Nephron (organoid): Measurements from ENCODE around the gene SPRED1.
A peak's percentile ranks its signal among the peaks of the same experiment; 100 is the strongest.

ENCODE experiments used
- H3K27ac Mint-ChIP-seq, 3 experiments: 2 replicates each; pipeline ENCODE4 v1.8.0; 2020; ENCODE audit warnings: mixed read lengths in 3 of 3, mild to moderate bottlenecking in 2 of 3, moderate library complexity in 1 of 3
- H3K27me3 Mint-ChIP-seq: 2 replicates; pipeline ENCODE4 v1.8.0; 2021; ENCODE audit warnings: low read depth, mild to moderate bottlenecking, moderate library complexity, mixed read lengths
- H3K36me3 Mint-ChIP-seq: 2 replicates; pipeline ENCODE4 v1.8.0; 2020; ENCODE audit warnings: low read depth, mixed read lengths
- H3K4me1 Mint-ChIP-seq: 2 replicates; pipeline ENCODE4 v1.8.0; 2020; ENCODE audit warnings: mixed read lengths
- H3K4me3 Mint-ChIP-seq, 3 experiments: 2 replicates each; pipeline ENCODE4 v1.8.0; 2020; ENCODE audit warnings: mild to moderate bottlenecking in 3 of 3, mixed read lengths in 3 of 3, moderate library complexity in 2 of 3
- H3K9me3 Mint-ChIP-seq: 2 replicates; pipeline ENCODE4 v1.8.0; 2020; ENCODE audit warnings: mixed read lengths
- CTCF ChIP-seq, 3 experiments: fragments of 200-600 bp; sonication (generic); IDR thresholded peaks; one replicate each; pipeline ENCODE4 v1.5.0; 2021; ENCODE audit warnings: antibody characterized with exemption in 3 of 3; ENCODE audit not compliant: unreplicated experiment in 3 of 3

SPRED1 gene

DNA sequence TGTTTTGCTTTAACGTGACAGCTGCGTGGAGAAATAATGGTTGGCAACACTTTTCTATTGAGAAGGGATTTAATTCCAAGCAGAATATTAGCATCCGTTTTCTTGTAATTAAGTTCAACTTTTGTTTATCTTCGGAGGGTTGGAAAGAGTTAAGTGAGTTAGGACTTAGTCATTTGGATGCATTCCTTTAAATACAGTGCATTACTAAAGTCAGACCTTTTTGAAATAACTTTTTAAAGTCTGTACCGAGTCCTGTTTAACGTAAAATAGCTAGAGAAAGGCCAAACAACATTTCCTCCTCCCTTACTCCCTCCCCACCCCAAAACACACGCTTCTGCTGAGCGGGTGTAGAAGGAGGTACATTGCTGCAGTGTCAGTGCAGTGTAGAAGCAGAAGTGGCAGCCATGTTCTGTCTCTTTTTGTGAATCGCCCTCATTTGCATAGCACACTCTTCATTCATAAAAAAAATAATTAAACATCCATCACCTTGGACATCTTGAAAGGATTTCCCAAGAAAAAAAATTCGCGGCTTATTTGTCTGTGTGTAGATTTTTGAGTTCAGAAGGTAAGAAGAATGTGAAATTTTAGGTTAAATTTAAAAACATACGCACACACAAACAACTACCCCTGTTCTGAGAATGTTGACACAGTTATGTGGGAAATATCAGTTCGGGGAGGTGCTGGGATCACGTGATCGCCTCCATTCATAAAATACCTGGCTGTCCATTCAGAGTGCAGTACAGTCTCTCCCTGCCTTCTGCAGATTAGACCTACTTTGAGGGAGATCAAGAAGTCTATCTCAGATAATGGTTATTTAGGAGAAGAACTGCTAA lies 1.6 kb downstream of the SPRED1 start:
- TF ChIP-seq CTCF (IDR thresholded peaks at IDR 0.05; ENCODE audit: unreplicated experiment in 3 of 3): no peak
- H3K9me3 Mint-ChIP-seq: no peaks in the 10 kb centered on the region
- peaks cover 57% of the 10 kb centered on the region for H3K4me1 Mint-ChIP-seq
- no peaks in the 10 kb centered on the region for H3K36me3 Mint-ChIP-seq
- peaks cover 8% of the 10 kb centered on the region for H3K27me3 Mint-ChIP-seq
- H3K27ac Mint-ChIP-seq: peak overlapping the region; percentile 97 to 99 (median 98)
- H3K4me3 Mint-ChIP-seq: peak overlapping the region; percentile 87 to 100 (median 99)

DNA sequence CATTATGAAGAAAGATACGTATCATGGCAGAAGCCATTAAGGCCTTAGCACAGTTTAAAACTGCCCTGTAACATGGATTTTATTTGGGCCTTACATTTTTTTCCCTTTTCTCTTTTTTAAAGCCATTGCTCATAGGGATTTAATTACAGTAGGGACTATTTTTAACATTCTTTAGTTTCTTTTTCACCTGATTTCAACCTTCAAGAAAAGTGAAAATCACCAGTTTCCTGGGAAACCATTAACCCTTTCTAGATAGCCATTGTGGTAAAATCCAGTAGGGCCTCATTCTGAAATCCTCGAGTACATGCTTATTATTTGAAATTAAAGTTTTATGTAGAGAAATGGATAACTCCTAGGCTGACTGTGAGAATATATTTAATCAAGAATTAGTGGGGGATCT lies 3.1 kb downstream of the SPRED1 start:
- Mint-ChIP-seq H3K9me3 (no peaks in the 10 kb centered on the region), H3K4me1 (peaks cover 52% of the 10 kb centered on the region), H3K4me3 (peak overlapping the region; percentile 58 to 100 (median 64)), H3K27ac (no peak overlapping the region), H3K36me3 (no peaks in the 10 kb centered on the region), H3K27me3 (peaks cover 8% of the 10 kb centered on the region)
- no peak for TF ChIP-seq CTCF (IDR thresholded peaks at IDR 0.05; ENCODE audit: unreplicated experiment in 3 of 3)

DNA sequence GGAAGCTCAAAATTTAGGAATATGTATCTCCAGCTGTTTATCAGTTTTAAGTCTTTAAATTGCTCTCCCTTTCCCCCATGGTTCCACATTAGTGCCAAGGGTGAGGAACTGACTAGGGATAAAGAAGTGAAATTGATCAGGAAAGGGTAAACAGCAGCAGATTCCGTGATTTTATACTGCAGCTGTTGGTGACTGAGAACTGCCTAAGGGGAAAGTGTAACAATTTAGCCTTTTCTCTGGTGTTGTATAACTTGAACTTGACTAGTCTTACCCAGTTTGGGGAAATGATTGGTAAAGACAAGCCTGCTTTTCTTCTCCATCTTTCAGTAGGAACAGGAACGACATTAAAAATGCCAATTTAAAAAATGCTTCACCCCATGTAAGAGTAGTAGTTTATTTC lies 5.0 kb downstream of the SPRED1 start:
- H3K9me3 Mint-ChIP-seq: no peaks in the 10 kb centered on the region
- H3K4me3 Mint-ChIP-seq: peak overlapping the region; percentile 46 to 54 (median 52)
- no peaks in the 10 kb centered on the region for H3K27me3 Mint-ChIP-seq
- H3K27ac Mint-ChIP-seq: peak overlapping the region in 2 of 3 experiments; percentile 34 to 48
- TF ChIP-seq CTCF (IDR thresholded peaks at IDR 0.05; ENCODE audit: unreplicated experiment in 3 of 3): no peak
- H3K36me3 Mint-ChIP-seq: no peaks in the 10 kb centered on the region
- H3K4me1 Mint-ChIP-seq: peaks cover 46% of the 10 kb centered on the region

GRCh38 chr15:38259134-38259533 lies 6.5 kb downstream of the SPRED1 start:
- Mint-ChIP-seq H3K9me3 (no peaks in the 10 kb centered on the region), H3K36me3 (no peaks in the 10 kb centered on the region), H3K4me3 (no peak overlapping the region), H3K4me1 (peaks cover 45% of the 10 kb centered on the region), H3K27ac (no peak overlapping the region), H3K27me3 (no peaks in the 10 kb centered on the region)
- TF ChIP-seq CTCF (IDR thresholded peaks at IDR 0.05; ENCODE audit: unreplicated experiment in 3 of 3): no peak

DNA sequence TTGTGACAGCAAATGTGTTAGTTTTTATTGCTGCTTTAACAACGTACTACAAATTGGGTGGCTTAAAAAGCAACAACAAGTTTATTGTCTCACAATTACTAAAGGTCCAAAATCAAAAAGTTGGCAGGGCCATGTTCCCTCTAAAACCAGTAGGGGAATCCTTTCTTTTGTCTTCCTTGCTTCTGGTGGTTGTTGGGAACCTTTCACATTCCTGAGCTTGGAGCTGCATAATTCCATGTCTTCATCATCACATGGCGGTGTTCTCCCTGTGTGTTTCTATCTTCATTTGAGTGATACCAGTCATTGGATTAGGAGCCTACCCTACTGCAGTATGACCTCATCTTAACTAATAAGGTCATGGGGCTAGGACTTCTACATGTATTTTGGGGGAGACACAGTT lies 7.4 kb downstream of the SPRED1 start:
- TF ChIP-seq CTCF (IDR thresholded peaks at IDR 0.05; ENCODE audit: unreplicated experiment in 3 of 3): no peak
- Mint-ChIP-seq H3K9me3 (no peaks in the 10 kb centered on the region), H3K36me3 (no peaks in the 10 kb centered on the region), H3K4me1 (peaks cover 37% of the 10 kb centered on the region), H3K4me3 (no peak overlapping the region), H3K27ac (no peak overlapping the region), H3K27me3 (no peaks in the 10 kb centered on the region)

DNA sequence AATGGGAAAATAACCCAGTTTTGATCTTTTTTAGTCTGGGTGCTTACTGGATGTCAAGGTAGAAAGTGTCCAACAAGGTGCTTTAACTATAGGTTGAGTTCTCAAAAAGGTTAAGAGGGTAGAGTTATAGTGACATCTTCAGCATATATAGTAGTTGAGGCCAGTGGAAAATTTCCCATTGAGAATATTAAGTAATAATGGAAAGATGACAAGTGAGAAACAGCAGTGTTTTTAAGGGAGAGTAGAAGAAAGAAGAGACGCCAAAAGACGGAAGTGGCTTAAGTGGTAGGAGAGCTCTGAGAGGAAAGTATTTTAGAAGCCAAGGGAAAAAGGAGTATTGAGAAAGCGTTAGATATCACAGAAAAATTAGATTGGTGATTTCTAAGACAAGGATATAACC lies 10.6 kb downstream of the SPRED1 start:
- H3K27ac Mint-ChIP-seq: no peak overlapping the region
- no peaks in the 10 kb centered on the region for H3K9me3 Mint-ChIP-seq
- no peaks in the 10 kb centered on the region for H3K27me3 Mint-ChIP-seq
- no peaks in the 10 kb centered on the region for H3K36me3 Mint-ChIP-seq
- no peak overlapping the region for H3K4me3 Mint-ChIP-seq
- peaks cover 19% of the 10 kb centered on the region for H3K4me1 Mint-ChIP-seq
- TF ChIP-seq CTCF (IDR thresholded peaks at IDR 0.05; ENCODE audit: unreplicated experiment in 3 of 3): no peak
